Fibroblast of mammary gland (primary cell): ENCODE measurements around the gene CBFA2T2.

ENCODE experiments used
- DNase-seq: peaks from one replicate; pipeline ENCODE4 v3.0.0-alpha.2; 2010; ENCODE audit warnings: low read depth
- H3K4me3 ChIP-seq: 2 replicates; pipeline ENCODE4 v1.5.1; 2011; ENCODE audit warnings: low read depth, mild to moderate bottlenecking, low read length, moderate library complexity; ENCODE audit not compliant: control insufficient read depth
- CTCF ChIP-seq: conservative IDR thresholded peaks from 2 replicates; pipeline ENCODE4 v1.5.1; 2011; ENCODE audit warnings: low read depth, low read length, inconsistent platforms; ENCODE audit not compliant: control insufficient read depth, insufficient read depth

The CBFA2T2 gene

GRCh38 chr20:33541074-33541473 is 51.2 kb downstream of the CBFA2T2 start:
- no peak for TF ChIP-seq CTCF
- no peak for DNase-seq
- H3K4me3 ChIP-seq, result no peak overlapping the region

DNA sequence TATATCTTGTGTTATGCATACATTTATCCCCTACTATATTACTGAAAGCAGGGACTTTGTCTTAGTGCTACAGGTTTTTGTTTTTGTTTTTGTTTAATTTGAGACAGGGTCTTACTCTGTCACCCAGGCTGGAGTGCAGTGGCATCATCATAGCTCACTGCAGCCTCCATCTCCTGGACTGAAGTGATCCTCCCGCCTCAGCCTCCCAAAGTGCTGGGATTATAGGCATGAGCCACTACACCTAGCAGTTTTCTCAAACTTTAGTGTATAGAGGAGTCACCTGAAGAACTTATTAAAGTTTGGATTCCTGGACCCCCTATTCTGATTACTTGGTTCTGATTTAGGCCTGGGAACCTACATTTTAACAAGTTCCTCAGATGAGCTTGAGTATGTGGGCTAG is 51.9 kb downstream of the CBFA2T2 start:
- TF ChIP-seq CTCF, result no peak
- DNase-seq, result no peak
- no peak overlapping the region for H3K4me3 ChIP-seq

GRCh38 chr20:33545763-33546162 is 55.9 kb downstream of the CBFA2T2 start:
- DNase-seq, result no peak
- no peak overlapping the region for H3K4me3 ChIP-seq
- no peak for TF ChIP-seq CTCF

- no peak for TF ChIP-seq CTCF
- no peak for DNase-seq
- H3K4me3 ChIP-seq, result no peak overlapping the region
These were observed 59.5 kb downstream of the CBFA2T2 start for GRCh38 chr20:33549229-33549999.

DNA sequence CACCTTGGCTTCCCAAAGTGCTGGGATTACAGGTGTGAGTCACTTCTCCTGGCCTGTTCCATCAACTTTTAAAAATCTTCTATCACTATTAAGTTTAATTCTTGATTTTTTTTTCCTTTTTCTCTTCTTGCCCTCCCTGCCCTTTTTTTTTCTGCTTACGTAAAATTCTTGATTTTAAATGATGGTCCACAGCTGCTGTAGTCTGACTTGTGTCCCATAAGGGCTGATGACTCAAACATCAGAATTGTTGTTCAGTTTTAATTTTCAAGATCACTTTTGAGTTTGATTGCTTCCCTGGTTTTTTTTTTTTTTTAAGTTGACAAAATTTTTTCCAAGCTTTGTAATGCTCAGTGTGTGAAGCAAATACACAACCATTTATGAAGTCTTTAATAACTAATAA is 61.9 kb downstream of the CBFA2T2 start:
- H3K4me3 ChIP-seq, result no peak overlapping the region
- no peak for TF ChIP-seq CTCF
- peak; percentile 72 for DNase-seq

GRCh38 chr20:33552519-33552918 is 62.6 kb downstream of the CBFA2T2 start:
- no peak overlapping the region for H3K4me3 ChIP-seq

More at GRCh38 chr20:33552519-33552918, 62.6 kb downstream of the CBFA2T2 start:
- no peak for TF ChIP-seq CTCF
- DNase-seq, result no peak
